Aorta (tissue), 5 donors: ENCODE results near the gene UBE2F. TPM values are rescaled to one million over a fixed set of nuclear protein-coding genes. Genes with fewer than 3 reads are reported as not detected.

ENCODE experiments used
- ATAC-seq: fragments of 200-7000 bp; cut with Tn5 transposase; one replicate; pipeline ENCODE4 v1.9.1; 2022; ENCODE audit warnings: moderate library complexity; ENCODE audit not compliant: low FRiP score
- DNase-seq, 2 donors: peaks; one replicate each; pipeline ENCODE4 v3.0.0-alpha.2; 2020
- H3K27ac ChIP-seq, 2 donors: one replicate each; pipeline ENCODE4 v1.5.1; 2013; ENCODE audit warnings: low read length in 2 of 2, mild to moderate bottlenecking in 2 of 2, moderate library complexity in 2 of 2, control low read depth in 1 of 2, inconsistent platforms in 1 of 2, low read depth in 1 of 2
- H3K27me3 ChIP-seq, 2 donors: one replicate each; pipeline ENCODE4 v1.6.1; 2013; ENCODE audit warnings: control low read depth in 1 of 2, low read length in 1 of 2, mild to moderate bottlenecking in 1 of 2, moderate library complexity in 1 of 2; ENCODE audit not compliant: insufficient read depth in 2 of 2, control insufficient read depth in 1 of 2
- H3K36me3 ChIP-seq, 2 donors: one replicate each; pipeline ENCODE4 v1.6.1; 2013; ENCODE audit warnings: control low read depth in 1 of 2, low read length in 1 of 2, mild to moderate bottlenecking in 1 of 2; ENCODE audit not compliant: insufficient read depth in 2 of 2, control insufficient read depth in 1 of 2
- H3K4me1 ChIP-seq, 2 donors: one replicate each; pipeline ENCODE4 v1.6.1; 2013; ENCODE audit warnings: low read length in 2 of 2, control low read depth in 1 of 2, mild to moderate bottlenecking in 1 of 2, moderate library complexity in 1 of 2; ENCODE audit not compliant: insufficient read depth in 2 of 2, control insufficient read depth in 1 of 2
- H3K4me3 ChIP-seq, 2 donors: one replicate each; pipeline ENCODE4 v1.5.1; 2013; ENCODE audit warnings: low read length in 2 of 2, control low read depth in 1 of 2, mild to moderate bottlenecking in 1 of 2
- H3K9me3 ChIP-seq: one replicate; pipeline ENCODE4 v1.6.1; 2013; ENCODE audit warnings: mild to moderate bottlenecking, low read length; ENCODE audit not compliant: control insufficient read depth
- WGBS, 2 donors: extraction: QIAGEN DNeasy Blood & Tissue Kit; methylation state at CpG; one replicate each; pipeline ENCODE4 v1.1.7; 2013; 5-methylcytosine and 5-hydroxymethylcytosine counted together
- intact Hi-C, 2 donors: fragments of 100-400 bp; cut with DNase I; formaldehyde crosslinking; loops; one replicate each; pipeline versions ENCODE4 v1.14.2 to v1.15.0; 2022
- polyA plus RNA-seq, 2 donors: library from polyadenylated mRNA; stranded (reverse); fragments of 200-250 nt; gene quantifications; one replicate each; pipeline ENCODE4 v1.2.3, GENCODE V29; 2013
- total RNA-seq, 2 donors: library from RNA; stranded (reverse); fragmentation: NEBNext Ultra II Directional; extraction: Animal tissue kit (Norgen Biotek cat#: 25700); gene quantifications; one replicate each; pipeline ENCODE4 v1.2.1, GENCODE V29; 2021
- donor health status: healthy with polysubstance abuse.
- donor health status: Bipolar disorder and iron deficiency.
- donor health status: DM: no; HTN: no; CAD: no.
- donor health status: DM: no; HTN: no; CAD: no.
- donor health status: DM: yes; HTN: yes; CAD: no.

The UBE2F gene
- total and polyA plus RNA-seq, 4 donors = 40.0 to 53.3 (median 43.6) TPM

DNA sequence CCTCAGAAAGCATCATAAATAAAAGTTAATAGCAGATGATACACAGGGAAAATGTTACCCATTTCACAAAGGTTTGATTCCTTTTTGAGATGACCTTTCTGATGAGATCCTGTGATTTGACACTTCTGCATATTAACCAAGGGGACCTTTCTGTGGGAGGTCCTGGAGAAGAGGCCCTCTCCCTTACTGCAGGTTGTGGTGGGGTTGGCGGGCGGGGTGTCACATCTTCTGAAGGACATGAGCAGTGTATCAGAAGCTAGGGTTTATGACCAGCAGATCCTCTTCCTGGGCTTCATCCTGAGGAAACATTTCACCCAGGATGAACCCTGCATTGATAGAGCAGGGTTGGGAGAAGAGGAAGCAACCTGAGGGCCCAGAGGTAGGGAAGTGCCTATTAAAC lies 56.8 kb downstream of the UBE2F start:
- no peaks in the 10 kb centered on the region for H3K27me3 ChIP-seq
- no peak overlapping the region for H3K4me3 ChIP-seq
- no peaks in the 10 kb centered on the region for H3K4me1 ChIP-seq
- intact Hi-C loops = no loop called here
- 97 to 98% methylated on average over 2 of the region's 2 CpGs for WGBS, 2 donors
- no peak overlapping the region for H3K27ac ChIP-seq
- H3K9me3 ChIP-seq = no peaks in the 10 kb centered on the region
- ATAC-seq = no peak
- H3K36me3 ChIP-seq = peaks cover 0 to 1% of the 10 kb centered on the region in 2 donors
- no peak for DNase-seq

GRCh38 chr2:238024986-238025385 lies 58.2 kb downstream of the UBE2F start:
- H3K36me3 ChIP-seq = peaks cover 0 to 1% of the 10 kb centered on the region in 2 donors
- 90 to 92% methylated on average over 8 of the region's 8 CpGs for WGBS, 2 donors
- H3K9me3 ChIP-seq = no peaks in the 10 kb centered on the region
- no peak overlapping the region for H3K4me3 ChIP-seq
- no peak for DNase-seq
- no peak overlapping the region for H3K27ac ChIP-seq
- intact Hi-C loops = no loop called here
- no peaks in the 10 kb centered on the region for H3K27me3 ChIP-seq
- no peak for ATAC-seq
- H3K4me1 ChIP-seq = no peaks in the 10 kb centered on the region

DNA sequence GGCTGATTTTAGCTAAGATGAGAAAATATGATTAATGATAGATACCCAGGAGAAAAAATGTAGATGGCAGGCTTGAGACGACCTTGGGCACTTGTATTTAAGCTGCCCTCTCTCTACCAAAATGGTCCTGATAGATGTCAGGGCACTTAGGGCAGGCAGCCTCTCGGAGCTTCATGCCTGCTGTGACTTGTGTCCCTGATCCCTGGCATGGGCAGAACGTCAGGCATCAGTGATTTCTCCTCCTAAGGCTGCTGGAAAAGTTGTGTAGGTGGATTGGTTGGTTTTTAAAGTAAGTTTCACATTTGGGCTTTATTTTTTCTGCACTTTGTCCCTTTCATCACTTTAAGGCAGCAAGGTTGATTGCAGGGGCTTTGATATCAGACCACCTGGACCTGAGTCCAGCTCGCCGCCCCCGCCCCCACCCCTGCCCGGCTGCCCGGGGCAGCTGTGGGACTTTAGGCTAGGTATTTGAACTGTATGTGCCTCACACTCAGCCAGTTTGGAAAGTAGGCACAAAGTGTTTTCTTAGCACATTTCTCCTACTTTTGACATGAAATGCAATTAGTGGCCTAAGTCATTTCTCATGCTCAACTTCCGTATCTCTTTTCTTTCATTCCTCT lies 59.0 kb downstream of the UBE2F start:
- DNase-seq = no peak
- Histone ChIP-seq H3K4me1 (no peaks in the 10 kb centered on the region), H3K9me3 (no peaks in the 10 kb centered on the region), H3K36me3 (peaks cover 0 to 3% of the 10 kb centered on the region in 2 donors), H3K27me3 (no peaks in the 10 kb centered on the region), H3K27ac (no peak overlapping the region), H3K4me3 (no peak overlapping the region)
- 86 to 90% methylated on average over 9 of the region's 9 CpGs for WGBS, 2 donors
- intact Hi-C loops = no loop called here
- ATAC-seq = no peak

- intact Hi-C loops = no loop called here
- 80 to 84% methylated on average over 4 of the region's 4 CpGs for WGBS, 2 donors
- Histone ChIP-seq H3K36me3 (peaks cover 0 to 3% of the 10 kb centered on the region in 2 donors), H3K9me3 (no peaks in the 10 kb centered on the region), H3K27ac (no peak overlapping the region), H3K4me1 (no peaks in the 10 kb centered on the region), H3K27me3 (no peaks in the 10 kb centered on the region), H3K4me3 (no peak overlapping the region)
- ATAC-seq (no peak), DNase-seq (no peak)
Observed at GRCh38 chr2:238027058-238027457, 60.2 kb downstream of the UBE2F start.

- Histone ChIP-seq H3K27ac (no peak overlapping the region), H3K9me3 (no peaks in the 10 kb centered on the region), H3K4me1 (no peaks in the 10 kb centered on the region), H3K36me3 (peaks cover 0 to 3% of the 10 kb centered on the region in 2 donors), H3K27me3 (no peaks in the 10 kb centered on the region), H3K4me3 (no peak overlapping the region)
- intact Hi-C loops = no loop called here
- 87 to 88% methylated on average over 9 of the region's 9 CpGs for WGBS, 2 donors
- no peak for DNase-seq
- ATAC-seq = no peak
Observed at GRCh38 chr2:238027591-238028415, 61.0 kb downstream of the UBE2F start.

DNA sequence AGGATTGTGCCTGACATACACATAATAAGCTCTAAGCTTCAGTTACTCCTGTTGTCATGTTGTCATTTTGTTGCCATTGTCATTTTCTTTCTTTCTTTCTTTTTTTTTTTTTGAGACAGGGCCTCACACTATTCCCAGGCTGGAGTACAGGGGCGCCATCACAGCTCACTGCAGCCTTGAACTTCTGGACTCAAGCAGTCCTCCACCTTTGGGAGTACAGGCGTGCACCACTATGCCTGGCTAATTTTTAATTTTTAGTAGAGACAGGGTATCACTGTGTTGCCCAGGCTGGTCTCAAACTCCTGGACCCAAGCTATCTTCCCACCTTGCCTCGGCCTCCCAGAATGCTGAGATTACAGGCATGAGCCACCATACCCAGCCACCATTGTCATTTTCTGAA lies 63.0 kb downstream of the UBE2F start:
- 95 to 96% methylated on average over 3 of the region's 3 CpGs for WGBS, 2 donors

DNA sequence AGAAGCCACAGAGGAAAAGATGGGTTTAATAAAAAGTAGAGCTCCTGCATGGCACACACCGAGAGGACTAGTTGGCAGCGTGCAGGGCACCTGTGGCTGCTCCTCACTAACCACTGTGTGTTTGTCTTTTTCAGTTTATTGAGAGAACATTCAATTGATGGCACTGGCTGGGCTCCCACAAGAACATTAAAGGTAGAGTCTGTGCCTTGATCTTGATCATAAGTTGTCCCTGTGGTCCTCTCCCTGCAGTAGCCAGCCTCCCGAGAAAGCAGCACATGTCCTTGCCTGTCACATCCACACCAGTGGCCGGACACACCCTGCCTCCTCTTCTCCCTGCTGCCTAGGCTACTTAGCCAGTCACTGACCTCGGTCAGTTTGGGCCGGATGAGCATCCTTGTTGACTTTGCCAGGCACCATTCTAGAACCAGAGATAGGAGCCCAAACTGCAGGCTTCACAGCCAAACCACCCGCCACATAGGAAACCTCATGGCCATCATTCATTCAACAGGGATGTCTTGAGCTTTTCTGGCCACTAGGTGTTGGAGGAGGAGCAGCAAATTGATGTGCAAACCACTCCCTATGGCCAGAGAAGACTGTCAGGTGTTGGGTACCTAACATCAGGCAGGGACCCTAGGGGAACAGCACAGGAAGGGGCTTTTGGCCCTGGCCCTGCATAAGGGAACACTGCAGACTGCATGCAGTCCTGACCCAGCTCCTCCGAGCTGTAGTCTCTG lies 63.8 kb downstream of the UBE2F start:
- no peak for ATAC-seq
- H3K27me3 ChIP-seq = no peaks in the 10 kb centered on the region

More for the DNA sequence above, 63.0 kb downstream of the UBE2F start:
- no peak overlapping the region for H3K27ac ChIP-seq
- DNase-seq (no peak), ATAC-seq (no peak)
- no peaks in the 10 kb centered on the region for H3K9me3 ChIP-seq
- H3K4me3 ChIP-seq = no peak overlapping the region
- intact Hi-C loops = no loop called here
- peaks cover 0 to 3% of the 10 kb centered on the region in 2 donors for H3K36me3 ChIP-seq
- no peaks in the 10 kb centered on the region for H3K27me3 ChIP-seq
- no peaks in the 10 kb centered on the region for H3K4me1 ChIP-seq

DNA sequence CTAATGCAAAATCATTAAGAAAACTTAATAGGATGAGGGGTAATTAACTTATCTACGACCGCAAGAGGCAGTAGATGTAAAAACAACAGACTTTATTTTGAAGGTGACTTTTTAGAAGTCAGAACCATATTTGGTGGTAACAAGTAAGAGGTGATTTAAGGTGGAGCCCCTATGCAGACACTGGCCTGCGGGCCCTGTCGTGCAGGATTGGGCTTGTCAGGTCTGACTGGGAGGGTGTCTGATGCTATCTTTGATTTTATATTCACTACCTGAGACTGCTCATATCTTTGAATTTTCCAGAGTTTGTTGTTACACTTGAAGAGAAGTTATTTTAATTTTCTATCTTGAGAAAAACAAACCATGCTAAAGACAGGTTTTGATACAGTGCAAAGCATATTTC lies 64.9 kb downstream of the UBE2F start:
- intact Hi-C loops = no loop called here
- Histone ChIP-seq H3K27ac (no peak overlapping the region), H3K36me3 (peaks cover 0 to 2% of the 10 kb centered on the region in 2 donors), H3K4me1 (no peaks in the 10 kb centered on the region), H3K9me3 (no peaks in the 10 kb centered on the region), H3K27me3 (no peaks in the 10 kb centered on the region), H3K4me3 (no peak overlapping the region)
- 96 to 97% methylated on average over 4 of the region's 4 CpGs for WGBS, 2 donors
- ATAC-seq (no peak), DNase-seq (no peak)

More for the DNA sequence above, 63.8 kb downstream of the UBE2F start:
- no peaks in the 10 kb centered on the region for H3K4me1 ChIP-seq
- DNase-seq = no peak
- intact Hi-C loops = no loop called here
- WGBS, 2 donors = 88 to 89% methylated on average over 8 of the region's 8 CpGs
- peaks cover 0 to 2% of the 10 kb centered on the region in 2 donors for H3K36me3 ChIP-seq
- H3K4me3 ChIP-seq = no peak overlapping the region
- no peak overlapping the region for H3K27ac ChIP-seq
- H3K9me3 ChIP-seq = no peaks in the 10 kb centered on the region
